GM10266 (cell line): ENCODE data around the gene PCDH19.
"Not testable (repeated sequence)": the region's sequence is repeated elsewhere in the genome, so short reads cannot be mapped to it uniquely, and the experiment has no call there.

ENCODE experiments used
- DNase-seq: peaks from one replicate; pipeline ENCODE4 v3.0.0; 2012; ENCODE audit errors: extremely low spot score
- TF ChIP-seq, protein P1 (sequence below): IDR thresholded peaks from 2 replicates; pipeline ENCODE4 v1.5.1; 2012; ENCODE audit warnings: mild to moderate bottlenecking, low read depth; ENCODE audit not compliant: control insufficient read depth, insufficient read depth; ENCODE audit errors: missing control alignments

PCDH19 gene, protein sequence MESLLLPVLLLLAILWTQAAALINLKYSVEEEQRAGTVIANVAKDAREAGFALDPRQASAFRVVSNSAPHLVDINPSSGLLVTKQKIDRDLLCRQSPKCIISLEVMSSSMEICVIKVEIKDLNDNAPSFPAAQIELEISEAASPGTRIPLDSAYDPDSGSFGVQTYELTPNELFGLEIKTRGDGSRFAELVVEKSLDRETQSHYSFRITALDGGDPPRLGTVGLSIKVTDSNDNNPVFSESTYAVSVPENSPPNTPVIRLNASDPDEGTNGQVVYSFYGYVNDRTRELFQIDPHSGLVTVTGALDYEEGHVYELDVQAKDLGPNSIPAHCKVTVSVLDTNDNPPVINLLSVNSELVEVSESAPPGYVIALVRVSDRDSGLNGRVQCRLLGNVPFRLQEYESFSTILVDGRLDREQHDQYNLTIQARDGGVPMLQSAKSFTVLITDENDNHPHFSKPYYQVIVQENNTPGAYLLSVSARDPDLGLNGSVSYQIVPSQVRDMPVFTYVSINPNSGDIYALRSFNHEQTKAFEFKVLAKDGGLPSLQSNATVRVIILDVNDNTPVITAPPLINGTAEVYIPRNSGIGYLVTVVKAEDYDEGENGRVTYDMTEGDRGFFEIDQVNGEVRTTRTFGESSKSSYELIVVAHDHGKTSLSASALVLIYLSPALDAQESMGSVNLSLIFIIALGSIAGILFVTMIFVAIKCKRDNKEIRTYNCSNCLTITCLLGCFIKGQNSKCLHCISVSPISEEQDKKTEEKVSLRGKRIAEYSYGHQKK (N-terminal part only)

GRCh38 chrX:100409610-100410590 is at the start of gene PCDH19:
TSS of gene PCDH19 (minus strand) at chrX:100410273. CDS start at chrX:100408597, 1,676 bp downstream.
- DNase-seq = peak; percentile 56
- TF ChIP-seq, protein P1, sequence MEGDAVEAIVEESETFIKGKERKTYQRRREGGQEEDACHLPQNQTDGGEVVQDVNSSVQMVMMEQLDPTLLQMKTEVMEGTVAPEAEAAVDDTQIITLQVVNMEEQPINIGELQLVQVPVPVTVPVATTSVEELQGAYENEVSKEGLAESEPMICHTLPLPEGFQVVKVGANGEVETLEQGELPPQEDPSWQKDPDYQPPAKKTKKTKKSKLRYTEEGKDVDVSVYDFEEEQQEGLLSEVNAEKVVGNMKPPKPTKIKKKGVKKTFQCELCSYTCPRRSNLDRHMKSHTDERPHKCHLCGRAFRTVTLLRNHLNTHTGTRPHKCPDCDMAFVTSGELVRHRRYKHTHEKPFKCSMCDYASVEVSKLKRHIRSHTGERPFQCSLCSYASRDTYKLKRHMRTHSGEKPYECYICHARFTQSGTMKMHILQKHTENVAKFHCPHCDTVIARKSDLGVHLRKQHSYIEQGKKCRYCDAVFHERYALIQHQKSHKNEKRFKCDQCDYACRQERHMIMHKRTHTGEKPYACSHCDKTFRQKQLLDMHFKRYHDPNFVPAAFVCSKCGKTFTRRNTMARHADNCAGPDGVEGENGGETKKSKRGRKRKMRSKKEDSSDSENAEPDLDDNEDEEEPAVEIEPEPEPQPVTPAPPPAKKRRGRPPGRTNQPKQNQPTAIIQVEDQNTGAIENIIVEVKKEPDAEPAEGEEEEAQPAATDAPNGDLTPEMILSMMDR = no peak

DNA sequence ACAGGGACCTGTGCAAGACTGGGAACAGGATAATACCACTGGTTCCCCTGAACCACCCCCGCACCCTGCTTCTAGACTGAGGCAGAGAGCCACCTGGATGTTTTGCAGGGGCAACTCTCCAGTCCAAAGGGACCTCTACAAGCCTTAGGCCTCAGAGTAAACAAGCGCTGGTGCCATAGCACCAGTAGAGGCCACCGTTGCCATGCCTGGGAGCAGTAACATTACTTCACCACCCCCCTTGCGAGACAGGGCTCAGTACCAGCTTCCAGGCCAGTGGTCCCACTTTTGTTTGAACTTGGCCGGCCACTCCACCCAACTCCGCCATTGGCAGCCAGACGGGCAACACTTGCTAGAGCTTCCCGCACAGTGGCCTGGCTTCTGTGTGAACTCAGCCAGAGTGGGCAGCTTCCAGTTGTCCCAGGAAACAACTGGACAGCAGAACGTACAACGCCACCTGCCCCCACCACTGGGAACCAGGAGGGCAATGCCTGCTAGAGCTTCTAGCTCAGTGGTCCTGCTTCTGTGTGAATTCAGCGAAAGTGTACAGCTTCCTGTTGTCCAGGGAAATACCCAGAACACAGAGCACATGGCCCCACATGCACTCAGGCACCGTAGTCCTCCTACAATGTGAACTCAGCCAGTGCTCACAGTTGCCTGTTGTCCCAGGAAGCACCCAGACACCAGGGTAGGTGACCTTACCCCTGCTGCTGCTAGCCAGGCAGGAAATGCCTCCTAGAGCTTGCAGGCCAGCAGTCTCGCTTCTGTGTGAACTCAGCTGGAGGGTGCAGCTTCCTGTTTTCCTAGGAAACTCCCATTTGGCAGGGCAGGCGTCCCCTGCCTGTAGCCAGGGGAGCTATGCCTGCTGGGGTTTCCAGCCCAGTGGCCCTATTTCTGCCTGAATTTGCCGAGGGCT is 39.9 kb upstream of the PCDH19 start:
- TF ChIP-seq, protein P1 = no peak
- DNase-seq = no peak

GRCh38 chrX:100447655-100448397 is 37.8 kb upstream of the PCDH19 start:
- peak; percentile 9 for DNase-seq
- TF ChIP-seq, protein P1 = peak; percentile 64

- no peak for DNase-seq
- TF ChIP-seq, protein P1 = no peak
These were observed 35.5 kb upstream of the PCDH19 start for GRCh38 chrX:100445593-100445992.

- not testable (repeated sequence) for DNase-seq
These were observed 31.2 kb upstream of the PCDH19 start for GRCh38 chrX:100441321-100441720.

DNA sequence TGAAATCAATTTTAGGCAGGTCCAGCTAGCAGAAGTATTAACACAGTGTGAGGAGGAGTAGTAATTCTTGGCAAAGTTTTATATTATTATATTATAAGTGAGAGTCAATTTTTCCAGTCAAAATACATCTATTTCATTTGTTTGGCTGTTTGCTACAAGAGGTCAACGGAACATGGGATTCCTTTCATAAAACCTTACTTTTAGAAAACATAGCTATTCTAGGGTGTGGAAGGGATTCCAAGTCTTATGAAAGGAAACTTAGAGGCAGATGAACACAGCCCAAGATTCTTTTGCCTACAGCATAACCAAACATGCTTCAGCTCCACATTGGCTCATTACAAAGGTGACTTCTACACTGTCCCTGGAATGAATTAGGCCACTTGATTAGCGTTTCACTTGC is 29.9 kb upstream of the PCDH19 start:
- DNase-seq = no peak
- TF ChIP-seq, protein P1 = no peak
